T follicular helper cell (primary cell): ENCODE results near the gene PRSS57.
"Not testable (repeated sequence)": the region's sequence is repeated elsewhere in the genome, so short reads cannot be mapped to it uniquely, and the experiment has no call there.

Experiments used
- DNase-seq: peaks from one replicate; pipeline ENCODE4 v3.0.0-alpha.2; 2020; ENCODE audit warnings: low read depth

Gene PRSS57

GRCh38 chr19:674282-675151, 20.7 kb downstream of the PRSS57 start:
- DNase-seq, result no peak

- DNase-seq, result no peak
Observed at GRCh38 chr19:670609-671075, 24.6 kb downstream of the PRSS57 start.

GRCh38 chr19:668675-669434, 26.4 kb downstream of the PRSS57 start:
- not testable (repeated sequence) for DNase-seq

- not testable (repeated sequence) for DNase-seq
Observed at GRCh38 chr19:666985-667573, 28.2 kb downstream of the PRSS57 start.

- DNase-seq, result peak; percentile 74
Observed at GRCh38 chr19:664913-665443, 30.3 kb downstream of the PRSS57 start.

- DNase-seq, result no peak
Observed at GRCh38 chr19:663682-664117, 31.6 kb downstream of the PRSS57 start.

GRCh38 chr19:662962-663681, 32.1 kb downstream of the PRSS57 start, which contains the start of gene RNF126:
Gene RNF126, minus strand, starts transcription at chr19:663214. Its CDS starts 93 bp downstream, at chr19:663121.
- peak; percentile 91 for DNase-seq

GRCh38 chr19:662207-662961, 32.9 kb downstream of the PRSS57 start:
- DNase-seq, result peak; percentile 64

- DNase-seq, result peak; percentile 57
Observed at GRCh38 chr19:661427-662196, 33.6 kb downstream of the PRSS57 start.

- DNase-seq, result no peak
Observed at GRCh38 chr19:660793-661426, 34.3 kb downstream of the PRSS57 start.

GRCh38 chr19:658916-659839, 36.1 kb downstream of the PRSS57 start:
- peak; percentile 72 for DNase-seq

- DNase-seq, result no peak
Observed at GRCh38 chr19:658059-658839, 37.0 kb downstream of the PRSS57 start.

- DNase-seq, result no peak
Observed at GRCh38 chr19:657611-658010, 37.6 kb downstream of the PRSS57 start.

GRCh38 chr19:656751-657559, 38.3 kb downstream of the PRSS57 start:
- no peak for DNase-seq

- DNase-seq, result no peak
Observed at GRCh38 chr19:655691-656090, 39.6 kb downstream of the PRSS57 start.

GRCh38 chr19:653425-653824, 41.8 kb downstream of the PRSS57 start:
- no peak for DNase-seq
